Kidney (tissue), 14 donors: ENCODE data around the gene SUN2. TPM values are rescaled to one million over a fixed set of nuclear protein-coding genes. Genes with fewer than 3 reads are reported as not detected.

ENCODE experiments used
- DNase-seq, 5 donors: peaks; one replicate each; pipeline ENCODE4 v3.0.0-alpha.2; 2013 to 2020
- FAIRE-seq: peaks from 2 replicates; lab custom pipeline; 2012; peaks lifted over from hg19 to GRCh38; lab: Jason Lieb, UNC
- H3K27ac ChIP-seq, 2 donors: one replicate each; pipeline ENCODE4 v1.7.0; 2013; ENCODE audit warnings: low read depth in 2 of 2, low read length in 2 of 2, inconsistent platforms in 1 of 2
- H3K27me3 ChIP-seq: one replicate; pipeline ENCODE4 v1.7.1; 2013; ENCODE audit warnings: low read length, inconsistent platforms; ENCODE audit not compliant: control insufficient read depth, insufficient read depth
- H3K36me3 ChIP-seq, 3 donors: one replicate each; pipeline versions ENCODE4 v1.7.0 to v1.7.1; 2013; ENCODE audit warnings: low read length in 3 of 3, control low read depth in 1 of 3, inconsistent platforms in 1 of 3; ENCODE audit not compliant: insufficient read depth in 3 of 3, control insufficient read depth in 2 of 3
- H3K4me1 ChIP-seq, 3 donors: one replicate each; pipeline versions ENCODE4 v1.7.0 to v1.7.1; 2013; ENCODE audit warnings: low read length in 3 of 3, inconsistent platforms in 1 of 3, low read depth in 1 of 3; ENCODE audit not compliant: control insufficient read depth in 2 of 3, insufficient read depth in 2 of 3
- H3K4me3 ChIP-seq, 3 donors: one replicate each; pipeline versions ENCODE4 v1.7.0 to v1.8.1; 2013; ENCODE audit warnings: low read length in 3 of 3, control low read depth in 1 of 3, inconsistent platforms in 1 of 3
- H3K9ac ChIP-seq, 3 donors: one replicate each; pipeline versions ENCODE4 v1.7.0 to v1.7.1; 2013; ENCODE audit warnings: low read length in 3 of 3, control low read depth in 1 of 3, inconsistent platforms in 1 of 3
- H3K9me3 ChIP-seq, 3 donors: one replicate each; pipeline versions ENCODE4 v1.7.0 to v1.7.1; 2013; ENCODE audit warnings: low read length in 3 of 3, control low read depth in 1 of 3, inconsistent platforms in 1 of 3; ENCODE audit not compliant: control insufficient read depth in 2 of 3, insufficient read depth in 1 of 3
- intact Hi-C: fragments of 100-400 bp; cut with DNase I; formaldehyde crosslinking; loops from one replicate; pipeline ENCODE4 v1.11.1; 2022
- polyA plus RNA-seq: library from polyadenylated mRNA; stranded (reverse); fragments of 350-450 nt; fragmentation: Illumina TruSeq; extraction: RNeasy Lipid Tissue Mini Kit (QIAGEN cat#74804); gene quantifications from one replicate; pipeline ENCODE4 v1.2.3, GENCODE V29; 2014; ENCODE audit warnings: low read depth, low replicate concordance; ENCODE audit not compliant: insufficient read depth
- total RNA-seq: library from RNA; stranded (reverse); fragmentation: NEBNext Ultra II Directional; extraction: Animal tissue kit (Norgen Biotek cat#: 25700); gene quantifications from one replicate; pipeline ENCODE4 v1.2.1, GENCODE V29; 2021
- TF ChIP-seq, protein P1 (sequence below): IDR thresholded peaks from 3 replicates; pipeline ENCODE4 v1.5.1; 2012; ENCODE audit warnings: mild to moderate bottlenecking, moderate library complexity, borderline replicate concordance; ENCODE audit not compliant: insufficient read depth; ENCODE audit errors: extremely low read depth
- donor health status: control.
- donor health status: control.
- donor health status: control.
- donor health status: control.
- donor health status: control.
- donor health status: DM: yes; HTN: yes; CAD: no.
- donor health status: Normal renal cell carcinoma (clear cell type).

SUN2 gene
- total and polyA plus RNA-seq, 2 donors from 2014 or later, result 41.7 to 199 TPM

GRCh38 chr22:38712486-38713207, 43.2 kb downstream of the SUN2 start:
- H3K27ac ChIP-seq, result no peak overlapping the region
- H3K9me3 ChIP-seq, result no peaks in the 10 kb centered on the region
- no peak overlapping the region for H3K9ac ChIP-seq
- DNase-seq (peak in 4 of 5 donors; percentile 58 to 78 (median 68)), FAIRE-seq (no peak)
- no peaks in the 10 kb centered on the region for H3K27me3 ChIP-seq
- TF ChIP-seq, protein P1, sequence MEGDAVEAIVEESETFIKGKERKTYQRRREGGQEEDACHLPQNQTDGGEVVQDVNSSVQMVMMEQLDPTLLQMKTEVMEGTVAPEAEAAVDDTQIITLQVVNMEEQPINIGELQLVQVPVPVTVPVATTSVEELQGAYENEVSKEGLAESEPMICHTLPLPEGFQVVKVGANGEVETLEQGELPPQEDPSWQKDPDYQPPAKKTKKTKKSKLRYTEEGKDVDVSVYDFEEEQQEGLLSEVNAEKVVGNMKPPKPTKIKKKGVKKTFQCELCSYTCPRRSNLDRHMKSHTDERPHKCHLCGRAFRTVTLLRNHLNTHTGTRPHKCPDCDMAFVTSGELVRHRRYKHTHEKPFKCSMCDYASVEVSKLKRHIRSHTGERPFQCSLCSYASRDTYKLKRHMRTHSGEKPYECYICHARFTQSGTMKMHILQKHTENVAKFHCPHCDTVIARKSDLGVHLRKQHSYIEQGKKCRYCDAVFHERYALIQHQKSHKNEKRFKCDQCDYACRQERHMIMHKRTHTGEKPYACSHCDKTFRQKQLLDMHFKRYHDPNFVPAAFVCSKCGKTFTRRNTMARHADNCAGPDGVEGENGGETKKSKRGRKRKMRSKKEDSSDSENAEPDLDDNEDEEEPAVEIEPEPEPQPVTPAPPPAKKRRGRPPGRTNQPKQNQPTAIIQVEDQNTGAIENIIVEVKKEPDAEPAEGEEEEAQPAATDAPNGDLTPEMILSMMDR, result no peak
- no peak overlapping the region for H3K4me3 ChIP-seq
- intact Hi-C loops, result no loop called here
- peaks cover 0 to 21% (median 5%) of the 10 kb centered on the region in 3 donors for H3K4me1 ChIP-seq
- peaks cover 2 to 14% (median 10%) of the 10 kb centered on the region in 3 donors for H3K36me3 ChIP-seq

- no peaks in the 10 kb centered on the region for H3K9me3 ChIP-seq
- FAIRE-seq (no peak), DNase-seq (no peak)
- intact Hi-C loops, result no loop called here
- H3K27me3 ChIP-seq, result no peaks in the 10 kb centered on the region
- H3K4me3 ChIP-seq, result no peak overlapping the region
- H3K4me1 ChIP-seq, result peaks cover 4 to 26% (median 15%) of the 10 kb centered on the region in 3 donors
- no peak overlapping the region for H3K9ac ChIP-seq
- TF ChIP-seq, protein P1, result no peak
- no peak overlapping the region for H3K27ac ChIP-seq
- peaks cover 0 to 4% (median 0%) of the 10 kb centered on the region in 3 donors for H3K36me3 ChIP-seq
Measured at GRCh38 chr22:38710866-38711265, 44.9 kb downstream of the SUN2 start.

GRCh38 chr22:38710351-38710750, 45.4 kb downstream of the SUN2 start:
- H3K36me3 ChIP-seq, result peaks cover 0 to 4% (median 0%) of the 10 kb centered on the region in 3 donors
- FAIRE-seq, result no peak
- no peak overlapping the region for H3K9ac ChIP-seq
- peaks cover 4 to 26% (median 15%) of the 10 kb centered on the region in 3 donors for H3K4me1 ChIP-seq
- no peak overlapping the region for H3K4me3 ChIP-seq
- H3K27ac ChIP-seq, result no peak overlapping the region
- H3K9me3 ChIP-seq, result no peaks in the 10 kb centered on the region
- H3K27me3 ChIP-seq, result no peaks in the 10 kb centered on the region
- TF ChIP-seq, protein P1, result no peak
- DNase-seq, result no peak
- intact Hi-C loops, result no loop called here
